Keratinocyte (primary cell): ENCODE results near the gene ARL17B. TPM values are rescaled to one million over a fixed set of nuclear protein-coding genes. Genes with fewer than 3 reads are reported as not detected.
"Not testable (repeated sequence)": the region's sequence is repeated elsewhere in the genome, so short reads cannot be mapped to it uniquely, and the experiment has no call there.

ENCODE experiments used
- DNase-seq: peaks from one replicate; pipeline ENCODE4 v3.0.0-alpha.2; 2011; ENCODE audit warnings: low read depth, missing footprints, low spot score
- FAIRE-seq: peaks from 2 replicates; lab custom pipeline; 2011; peaks lifted over from hg19 to GRCh38; lab: Jason Lieb, UNC
- H2AFZ ChIP-seq: 2 replicates; pipeline ENCODE4 v1.6.0; 2012; ENCODE audit warnings: low read length, control low read depth, inconsistent platforms; ENCODE audit not compliant: control insufficient read depth
- H3K27ac ChIP-seq: 2 replicates; pipeline ENCODE4 v1.5.1; 2011; ENCODE audit warnings: low read length; ENCODE audit not compliant: control insufficient read depth, insufficient read depth
- H3K27me3 ChIP-seq: 3 replicates; pipeline ENCODE4 v1.6.0; 2011; ENCODE audit warnings: low read length; ENCODE audit not compliant: control insufficient read depth, insufficient read depth; ENCODE audit errors: extremely low read depth
- H3K36me3 ChIP-seq, 2 experiments: 2 replicates in 1 of 2; 3 replicates in 1 of 2; pipeline ENCODE4 v1.5.1; 2011; ENCODE audit warnings: low read length in 2 of 2, mild to moderate bottlenecking in 1 of 2; ENCODE audit not compliant: control insufficient read depth in 2 of 2, insufficient read depth in 2 of 2; ENCODE audit errors: extremely low read depth in 1 of 2
- H3K4me1 ChIP-seq: 3 replicates; pipeline ENCODE4 v1.5.1; 2011; ENCODE audit warnings: low read length; ENCODE audit not compliant: control insufficient read depth, insufficient read depth; ENCODE audit errors: extremely low read depth
- H3K4me2 ChIP-seq: 3 replicates; pipeline ENCODE4 v1.6.0; 2011; ENCODE audit warnings: low read depth, low read length; ENCODE audit not compliant: control insufficient read depth, insufficient read depth; ENCODE audit errors: extremely low read depth
- H3K4me3 ChIP-seq, 3 experiments: fragments of 200-600 bp in 1 of 3; sonication (generic) in 1 of 3; 2 replicates in 2 of 3; 3 replicates in 1 of 3; pipeline ENCODE4 v1.5.1; 2011 to 2016; ENCODE audit warnings: low read length in 3 of 3, mild to moderate bottlenecking in 3 of 3, control low read depth in 2 of 3, inconsistent platforms in 1 of 3, low read depth in 1 of 3, mixed read lengths in 1 of 3, mixed run types in 1 of 3, moderate library complexity in 1 of 3; ENCODE audit not compliant: control insufficient read depth in 2 of 3, insufficient read depth in 2 of 3; ENCODE audit errors: extremely low read depth in 1 of 3
- H3K79me2 ChIP-seq: 2 replicates; pipeline ENCODE4 v1.6.0; 2012; ENCODE audit warnings: low read length; ENCODE audit not compliant: control insufficient read depth, insufficient read depth
- H3K9ac ChIP-seq: 3 replicates; pipeline ENCODE4 v1.6.0; 2011; ENCODE audit warnings: low read length; ENCODE audit not compliant: control insufficient read depth, insufficient read depth; ENCODE audit errors: extremely low read depth
- H3K9me1 ChIP-seq: 3 replicates; pipeline ENCODE4 v1.6.0; 2011; ENCODE audit warnings: low read length; ENCODE audit not compliant: control insufficient read depth, insufficient read depth; ENCODE audit errors: extremely low read depth
- H3K9me3 ChIP-seq: 2 replicates; pipeline ENCODE4 v1.5.1; 2012; ENCODE audit warnings: low read depth, low read length; ENCODE audit not compliant: control insufficient read depth
- H4K20me1 ChIP-seq: 3 replicates; pipeline ENCODE4 v1.6.0; 2011; ENCODE audit warnings: low read length; ENCODE audit not compliant: control insufficient read depth, insufficient read depth; ENCODE audit errors: extremely low read depth
- EZH2 ChIP-seq: IDR thresholded peaks from one replicate; pipeline ENCODE4 v1.6.1; 2012; ENCODE audit warnings: inconsistent platforms, mild to moderate bottlenecking, low read length, moderate library complexity
- dilution Hi-C: fragments of 300-500 bp; cut with MboI; formaldehyde crosslinking; loops from one replicate; pipeline ENCODE4 v1.7.0; 2020; ENCODE audit warnings: low sequenced_read_pairs; ENCODE audit not compliant: extremely low pct_ligation_motif_present
- polyA plus RNA-seq, 5 experiments: library from polyadenylated mRNA; depleted of rRNA in 3 of 5; stranded (reverse) in 3 of 5; stranded (forward) in 1 of 5; unstranded in 1 of 5; fragments of >200 nt; gene quantifications; 1 replicate in 1 of 5; 2 replicates in 3 of 5; 3 replicates in 1 of 5; pipeline versions ENCODE4 v1.2.1 to v1.2.3, GENCODE V29; 2011 to 2012; ENCODE audit warnings: missing spikeins in 2 of 5, low read depth in 1 of 5, low replicate concordance in 1 of 5
- TF ChIP-seq, protein P1 (sequence below), 3 experiments: IDR thresholded peaks in 1 of 3; conservative IDR thresholded peaks in 1 of 3; optimal IDR thresholded peaks in 1 of 3; 2 replicates in 2 of 3; 3 replicates in 1 of 3; pipeline versions ENCODE3 to v1.5.1; 2011; ENCODE audit warnings: low read length in 3 of 3, mild to moderate bottlenecking in 3 of 3, moderate library complexity in 2 of 3, control low read depth in 1 of 3, inconsistent platforms in 1 of 3; ENCODE audit not compliant: insufficient read depth in 2 of 3; ENCODE audit errors: extremely low read depth in 1 of 3

The ARL17B gene
- polyA plus RNA-seq, 1 donor (not counting 4 experiments of a cell fraction or from before 2014, with no cell fraction given), result 9.7 TPM

DNA sequence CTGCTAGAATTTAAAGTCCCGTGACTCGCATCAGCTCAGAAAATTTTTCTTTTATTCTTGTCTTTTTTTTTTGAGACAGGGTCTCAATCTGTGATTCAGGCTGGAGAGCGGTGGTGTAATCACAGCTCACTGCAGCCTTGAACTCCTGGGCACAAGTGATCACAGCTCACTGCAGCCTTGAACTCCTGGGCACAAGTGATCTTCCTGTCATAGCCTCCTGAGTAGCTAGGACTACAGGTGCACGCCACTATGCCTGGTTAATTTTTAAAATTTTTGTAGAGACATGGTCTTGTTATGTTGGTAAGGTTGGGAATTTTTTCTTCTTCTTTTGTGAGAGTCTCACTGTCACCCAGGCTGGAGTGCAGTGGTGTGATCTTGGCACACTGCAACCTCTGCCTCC lies 80.2 kb downstream of the ARL17B start:
- dilution Hi-C loops, H3K27ac ChIP-seq, FAIRE-seq: not testable (repeated sequence)

DNA sequence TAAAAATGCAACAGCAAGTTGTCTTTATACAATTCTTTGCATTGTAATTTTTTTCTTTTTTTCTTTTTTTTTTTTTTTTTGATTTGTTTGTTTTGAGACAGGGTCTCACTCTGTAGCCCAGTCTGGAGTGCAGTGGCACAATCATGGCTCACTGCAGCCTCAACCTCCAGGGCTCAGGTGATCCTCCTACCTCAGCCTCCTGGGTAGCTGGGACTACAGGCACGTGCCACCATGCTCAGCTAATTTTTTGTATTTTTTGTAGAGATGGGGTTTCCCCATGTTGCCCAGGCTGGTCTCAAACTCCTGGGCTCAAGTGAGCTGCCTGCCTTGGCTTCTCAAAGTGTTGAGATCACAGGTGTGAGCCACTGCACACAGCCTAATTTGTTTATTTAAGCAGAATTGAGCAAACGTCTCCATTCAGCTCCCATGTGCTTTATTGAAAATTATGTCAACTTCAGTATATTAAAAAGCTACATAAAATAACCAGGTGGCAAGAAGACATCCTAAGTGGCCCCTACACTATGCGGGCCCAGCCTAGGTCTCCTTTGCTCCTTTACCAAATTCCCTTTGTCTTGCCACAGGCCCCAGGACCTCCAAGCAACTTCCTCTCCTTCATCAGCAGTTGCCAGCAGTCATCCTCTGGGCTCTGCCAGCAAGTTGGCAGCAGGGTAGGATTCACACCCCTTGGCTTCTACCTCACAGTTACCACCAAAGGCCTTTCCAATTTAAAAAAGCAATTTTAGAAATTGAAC lies 84.7 kb downstream of the ARL17B start:
- H3K27me3 ChIP-seq, result peaks cover 19% of the 10 kb centered on the region
- DNase-seq, dilution Hi-C loops, H4K20me1 ChIP-seq, H3K4me2 ChIP-seq, H3K36me3 ChIP-seq, H3K4me1 ChIP-seq, H3K9ac ChIP-seq, H2AFZ ChIP-seq, H3K4me3 ChIP-seq, H3K79me2 ChIP-seq, FAIRE-seq, H3K9me3 ChIP-seq, H3K27ac ChIP-seq, H3K9me1 ChIP-seq: not testable (repeated sequence)

More for the DNA sequence above, 80.2 kb downstream of the ARL17B start:
- DNase-seq, H3K4me2 ChIP-seq, H3K36me3 ChIP-seq, H3K9ac ChIP-seq, H2AFZ ChIP-seq, H3K4me3 ChIP-seq, H4K20me1 ChIP-seq, H3K79me2 ChIP-seq, H3K9me1 ChIP-seq, H3K27me3 ChIP-seq, H3K9me3 ChIP-seq: not testable (repeated sequence)
- peaks cover 11% of the 10 kb centered on the region for H3K4me1 ChIP-seq

DNA sequence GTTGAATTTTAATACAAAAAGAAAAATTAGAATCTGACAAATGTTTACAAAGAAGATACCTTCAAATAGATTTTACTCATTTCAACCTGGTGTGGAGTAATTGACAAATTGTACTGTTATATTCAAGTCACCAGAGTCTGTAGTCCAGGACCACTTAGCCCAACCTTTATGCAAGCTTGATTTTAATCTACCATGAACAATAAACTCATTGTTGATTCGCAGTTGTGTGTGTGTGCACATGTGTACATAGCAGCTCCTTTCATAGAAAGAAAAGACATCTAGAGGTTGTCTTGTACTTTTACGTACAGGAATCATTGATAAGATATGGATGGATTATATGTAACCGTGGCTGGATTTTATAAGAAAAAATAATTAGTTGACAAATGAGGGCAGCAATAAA lies 87.3 kb downstream of the ARL17B start:
- Histone ChIP-seq H3K27me3 (peaks cover 19% of the 10 kb centered on the region), H3K4me2 (no peak overlapping the region), H3K4me3 (no peak overlapping the region), H3K9me1 (no peaks in the 10 kb centered on the region), H3K4me1 (no peaks in the 10 kb centered on the region), H3K9ac (no peak overlapping the region), H3K36me3 (no peaks in the 10 kb centered on the region), H3K9me3 (no peaks in the 10 kb centered on the region), H4K20me1 (no peaks in the 10 kb centered on the region), H3K79me2 (no peaks in the 10 kb centered on the region), H2AFZ (no peak overlapping the region), H3K27ac (no peak overlapping the region)
- no peak for FAIRE-seq
- TF ChIP-seq EZH2, result no peak
- TF ChIP-seq, protein P1, sequence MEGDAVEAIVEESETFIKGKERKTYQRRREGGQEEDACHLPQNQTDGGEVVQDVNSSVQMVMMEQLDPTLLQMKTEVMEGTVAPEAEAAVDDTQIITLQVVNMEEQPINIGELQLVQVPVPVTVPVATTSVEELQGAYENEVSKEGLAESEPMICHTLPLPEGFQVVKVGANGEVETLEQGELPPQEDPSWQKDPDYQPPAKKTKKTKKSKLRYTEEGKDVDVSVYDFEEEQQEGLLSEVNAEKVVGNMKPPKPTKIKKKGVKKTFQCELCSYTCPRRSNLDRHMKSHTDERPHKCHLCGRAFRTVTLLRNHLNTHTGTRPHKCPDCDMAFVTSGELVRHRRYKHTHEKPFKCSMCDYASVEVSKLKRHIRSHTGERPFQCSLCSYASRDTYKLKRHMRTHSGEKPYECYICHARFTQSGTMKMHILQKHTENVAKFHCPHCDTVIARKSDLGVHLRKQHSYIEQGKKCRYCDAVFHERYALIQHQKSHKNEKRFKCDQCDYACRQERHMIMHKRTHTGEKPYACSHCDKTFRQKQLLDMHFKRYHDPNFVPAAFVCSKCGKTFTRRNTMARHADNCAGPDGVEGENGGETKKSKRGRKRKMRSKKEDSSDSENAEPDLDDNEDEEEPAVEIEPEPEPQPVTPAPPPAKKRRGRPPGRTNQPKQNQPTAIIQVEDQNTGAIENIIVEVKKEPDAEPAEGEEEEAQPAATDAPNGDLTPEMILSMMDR (optimal IDR thresholded peaks at IDR 0.05 in 1 of 3, IDR thresholded peaks at IDR 0.05 in 1 of 3, conservative IDR thresholded peaks at IDR 0.05 in 1 of 3; ENCODE audit: extremely low read depth in 1 of 3, insufficient read depth in 2 of 3, low read length in 3 of 3), result no peak
- dilution Hi-C loops, result no loop called here
- no peak for DNase-seq
